HG03039 (cell line): ENCODE measurements around the gene MUS81.
"Not testable (repeated sequence)": the region's sequence is repeated elsewhere in the genome, so short reads cannot be mapped to it uniquely, and the experiment has no call there.

Experiments
- ATAC-seq: cut with Tn5 transposase; IDR thresholded peaks from one replicate; pipeline ENCODE4 v1.9.1; 2021; ENCODE audit warnings: mild to moderate bottlenecking, moderate library complexity; ENCODE audit not compliant: unreplicated experiment

Gene MUS81

GRCh38 chr11:65860278-65861164 is at the start of gene MUS81:
Gene MUS81, plus strand, starts transcription at chr11:65860433. Its CDS starts 321 bp downstream, at chr11:65860754.
- ATAC-seq = peak; percentile 27

- ATAC-seq = no peak
Measured at GRCh38 chr11:65811764-65812475, 48.3 kb upstream of the MUS81 start.

- ATAC-seq = no peak
Measured at GRCh38 chr11:65814131-65814985, 45.9 kb upstream of the MUS81 start.

GRCh38 chr11:65814986-65815565 is 45.2 kb upstream of the MUS81 start:
- ATAC-seq = no peak

GRCh38 chr11:65816696-65817095 is 43.5 kb upstream of the MUS81 start:
- no peak for ATAC-seq

GRCh38 chr11:65817312-65817834 is 42.9 kb upstream of the MUS81 start:
- no peak for ATAC-seq

GRCh38 chr11:65817835-65818680 is 42.2 kb upstream of the MUS81 start:
- ATAC-seq = peak; percentile 74

GRCh38 chr11:65821107-65821506 is 39.1 kb upstream of the MUS81 start:
- ATAC-seq = no peak

GRCh38 chr11:65822776-65823528 is 37.3 kb upstream of the MUS81 start:
- ATAC-seq = no peak

- no peak for ATAC-seq
Measured at GRCh38 chr11:65826984-65827735, 33.1 kb upstream of the MUS81 start.

- ATAC-seq = no peak
Measured at GRCh38 chr11:65829459-65829858, 30.8 kb upstream of the MUS81 start.

GRCh38 chr11:65832231-65832630 is 28.0 kb upstream of the MUS81 start:
- ATAC-seq = not testable (repeated sequence)

- peak; percentile 85 for ATAC-seq
Measured at GRCh38 chr11:65833297-65834030, 26.8 kb upstream of the MUS81 start, which contains the start of gene SNX32. Gene SNX32, plus strand, starts transcription at chr11:65833963. Its CDS starts 103 bp downstream, at chr11:65834066.

GRCh38 chr11:65834202-65834601 is 26.0 kb upstream of the MUS81 start:
- no peak for ATAC-seq

- ATAC-seq = no peak
Measured at GRCh38 chr11:65842144-65842543, 18.1 kb upstream of the MUS81 start.

GRCh38 chr11:65843811-65844210 is 16.4 kb upstream of the MUS81 start:
- no peak for ATAC-seq

GRCh38 chr11:65844231-65844872 is 15.9 kb upstream of the MUS81 start:
- ATAC-seq = no peak
